Pancreas (tissue), 10 donors: ENCODE results near the gene SPECC1. TPM values are rescaled to one million over a fixed set of nuclear protein-coding genes. Genes with fewer than 3 reads are reported as not detected.

Experiments used
- ATAC-seq, 4 donors: fragments of 200-7000 bp; cut with Tn5 transposase; one replicate each; pipeline versions ENCODE4 v1.8.0 to v1.9.1; 2020; ENCODE audit warnings: mild to moderate bottlenecking in 4 of 4, moderate library complexity in 4 of 4
- DNase-seq, 6 donors: peaks; one replicate each; pipeline ENCODE4 v3.0.0-alpha.2; 2020
- FAIRE-seq: peaks from 2 replicates; lab custom pipeline; 2012; peaks lifted over from hg19 to GRCh38; lab: Jason Lieb, UNC
- H3K27ac ChIP-seq, 4 donors: fragments of 200-600 bp; sonication (generic); 1 replicate in 3 of 4; 2 replicates in 1 of 4; pipeline versions ENCODE4 v1.5.0 to v1.8.0; 2020
- H3K27me3 ChIP-seq, 4 donors: fragments of 200-600 bp; one replicate each; pipeline ENCODE4 v1.8.0; 2021
- H3K36me3 ChIP-seq, 3 donors: fragments of 200-600 bp; sonication (generic) in 1 of 3; one replicate each; pipeline versions ENCODE4 v1.5.0 to v1.8.0; 2020 to 2021
- H3K4me1 ChIP-seq, 3 donors: fragments of 200-600 bp; one replicate each; pipeline ENCODE4 v1.8.0; 2021
- H3K4me3 ChIP-seq, 4 donors: fragments of 200-600 bp; sonication (generic) in 2 of 4; one replicate each; pipeline versions ENCODE4 v1.5.0 to v1.8.0; 2020 to 2021
- H3K9me3 ChIP-seq, 4 donors: fragments of 200-600 bp; one replicate each; pipeline ENCODE4 v1.8.0; 2021
- WGBS, 2 donors: extraction: QIAGEN DNeasy Blood & Tissue Kit; methylation state at CpG; one replicate each; pipeline ENCODE4 v1.1.7; 2013; 5-methylcytosine and 5-hydroxymethylcytosine counted together
- intact Hi-C, 3 donors: fragments of 100-400 bp; cut with DNase I; formaldehyde crosslinking; loops; one replicate each; pipeline versions ENCODE4 v1.11.1 to v1.14.2; 2022
- polyA plus RNA-seq, 2 donors: library from polyadenylated mRNA; stranded (reverse); fragments of 200-250 nt; gene quantifications; one replicate each; pipeline ENCODE4 v1.2.3, GENCODE V29; 2013
- total RNA-seq, 6 donors: library from RNA; stranded (reverse); fragmentation: NEBNext Ultra II Directional in 4 of 6; extraction: Animal tissue kit (Norgen Biotek cat#: 25700) in 4 of 6; gene quantifications; one replicate each; pipeline versions ENCODE4 v1.2.1 to v1.2.4, GENCODE V29; 2021 to 2023
- TF ChIP-seq, protein P1 (sequence below), 4 donors: fragments of 200-600 bp; sonication (generic) in 3 of 4; IDR thresholded peaks; one replicate each; pipeline versions ENCODE4 v1.5.0 to v1.8.0; 2021; ENCODE audit warnings: antibody characterized with exemption in 4 of 4
- donor health status: healthy with polysubstance abuse.
- donor health status: DM: no; HTN: no; CAD: no; lungs with moderate emphysema.
- donor health status: DM: no; HTN: no; CAD: no.
- donor health status: control.
- donor health status: control.
- donor health status: Bipolar disorder and iron deficiency.
- donor health status: DM: yes; HTN: yes; CAD: no.
- donor health status: DM: no; HTN: no; CAD: no.
- donor health status: DM: no; HTN: no; CAD: no.
- donor health status: DM: yes; HTN: yes; CAD: no.

The SPECC1 gene
- total and polyA plus RNA-seq, 8 donors: 5.6 to 22.2 (median 8.1) TPM

DNA sequence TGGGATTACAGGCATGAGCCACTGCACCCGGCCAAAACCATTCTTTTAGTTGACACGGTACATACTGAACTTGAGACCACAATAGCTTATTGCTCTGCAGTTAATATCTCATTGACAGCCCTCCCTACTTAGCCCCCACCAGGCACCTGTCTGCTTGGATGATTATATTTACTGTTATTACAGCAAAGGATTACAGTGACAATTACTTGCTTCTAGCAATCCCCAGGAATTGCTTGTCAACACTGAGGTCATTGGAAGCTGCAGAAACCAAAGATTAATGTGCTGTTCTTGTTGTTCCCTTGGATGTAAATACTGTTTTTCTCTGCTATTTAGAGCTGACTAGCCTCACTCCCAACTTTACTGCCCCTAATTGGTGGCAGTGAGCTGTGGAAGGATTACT, 247.0 kb downstream of the SPECC1 start:
- H3K4me1 ChIP-seq: no peaks in the 10 kb centered on the region
- H3K27me3 ChIP-seq: no peaks in the 10 kb centered on the region
- ATAC-seq (no peak), DNase-seq (no peak), FAIRE-seq (no peak)
- intact Hi-C loops: no loop called here
- TF ChIP-seq, protein P1, sequence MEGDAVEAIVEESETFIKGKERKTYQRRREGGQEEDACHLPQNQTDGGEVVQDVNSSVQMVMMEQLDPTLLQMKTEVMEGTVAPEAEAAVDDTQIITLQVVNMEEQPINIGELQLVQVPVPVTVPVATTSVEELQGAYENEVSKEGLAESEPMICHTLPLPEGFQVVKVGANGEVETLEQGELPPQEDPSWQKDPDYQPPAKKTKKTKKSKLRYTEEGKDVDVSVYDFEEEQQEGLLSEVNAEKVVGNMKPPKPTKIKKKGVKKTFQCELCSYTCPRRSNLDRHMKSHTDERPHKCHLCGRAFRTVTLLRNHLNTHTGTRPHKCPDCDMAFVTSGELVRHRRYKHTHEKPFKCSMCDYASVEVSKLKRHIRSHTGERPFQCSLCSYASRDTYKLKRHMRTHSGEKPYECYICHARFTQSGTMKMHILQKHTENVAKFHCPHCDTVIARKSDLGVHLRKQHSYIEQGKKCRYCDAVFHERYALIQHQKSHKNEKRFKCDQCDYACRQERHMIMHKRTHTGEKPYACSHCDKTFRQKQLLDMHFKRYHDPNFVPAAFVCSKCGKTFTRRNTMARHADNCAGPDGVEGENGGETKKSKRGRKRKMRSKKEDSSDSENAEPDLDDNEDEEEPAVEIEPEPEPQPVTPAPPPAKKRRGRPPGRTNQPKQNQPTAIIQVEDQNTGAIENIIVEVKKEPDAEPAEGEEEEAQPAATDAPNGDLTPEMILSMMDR (IDR thresholded peaks at IDR 0.05): no peak
- H3K36me3 ChIP-seq: no peaks in the 10 kb centered on the region
- H3K9me3 ChIP-seq: no peaks in the 10 kb centered on the region
- 87 to 93% methylated on average over 2 of the region's 2 CpGs for WGBS, 2 donors
- no peak overlapping the region for H3K4me3 ChIP-seq
- H3K27ac ChIP-seq: no peak overlapping the region

DNA sequence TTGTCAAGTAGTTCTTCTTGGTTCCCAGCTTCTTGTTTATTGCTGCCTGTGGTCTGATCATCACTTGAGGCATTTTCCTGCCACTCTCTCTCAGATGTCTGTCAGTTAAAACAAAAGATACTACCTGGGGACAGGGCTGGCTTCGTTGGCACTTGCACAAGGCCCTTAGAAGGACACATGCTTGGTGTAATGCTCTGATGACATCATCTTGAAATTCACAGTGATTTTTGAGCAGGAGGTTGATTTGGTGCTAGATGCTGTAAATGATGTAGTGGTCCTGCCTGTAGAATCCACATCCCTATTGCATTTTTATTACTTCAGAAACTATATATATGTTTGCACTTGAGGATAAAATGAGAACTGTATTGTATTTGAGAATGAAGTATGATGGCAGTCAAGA, 247.8 kb downstream of the SPECC1 start:
- no peaks in the 10 kb centered on the region for H3K27me3 ChIP-seq
- no peaks in the 10 kb centered on the region for H3K9me3 ChIP-seq
- FAIRE-seq (no peak), DNase-seq (no peak), ATAC-seq (no peak)
- no peaks in the 10 kb centered on the region for H3K4me1 ChIP-seq
- intact Hi-C loops: no loop called here
- 73 to 88% methylated on average over 1 of the region's 1 CpG for WGBS, 2 donors
- H3K27ac ChIP-seq: no peak overlapping the region
- TF ChIP-seq, protein P1 (IDR thresholded peaks at IDR 0.05): no peak
- H3K4me3 ChIP-seq: no peak overlapping the region
- H3K36me3 ChIP-seq: no peaks in the 10 kb centered on the region

DNA sequence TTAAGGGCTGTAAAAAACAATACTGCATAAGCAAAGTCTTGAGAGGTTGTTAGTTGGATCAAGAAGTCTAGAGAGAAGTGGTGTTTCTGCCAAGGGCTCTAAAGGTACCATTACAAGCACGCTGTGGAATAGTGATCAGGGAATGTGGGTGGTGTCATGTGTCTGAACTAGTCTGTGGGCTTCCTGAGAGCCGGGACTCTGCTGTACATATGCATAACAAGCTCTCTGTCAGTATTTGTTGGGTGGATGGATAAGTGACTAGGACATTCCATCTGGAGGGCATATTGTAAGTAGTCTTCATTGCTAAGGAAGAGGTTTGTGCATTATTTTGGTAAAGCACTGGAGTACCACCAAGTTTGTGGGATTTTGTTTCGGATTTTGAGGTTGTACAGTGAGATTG, 248.6 kb downstream of the SPECC1 start:
- Histone ChIP-seq H3K4me1 (no peaks in the 10 kb centered on the region), H3K27me3 (no peaks in the 10 kb centered on the region), H3K36me3 (no peaks in the 10 kb centered on the region), H3K27ac (no peak overlapping the region), H3K9me3 (no peaks in the 10 kb centered on the region), H3K4me3 (no peak overlapping the region)
- TF ChIP-seq, protein P1 (IDR thresholded peaks at IDR 0.05): no peak
- WGBS, 2 donors: 93 to 95% methylated on average over 3 of the region's 3 CpGs
- DNase-seq (no peak), ATAC-seq (no peak), FAIRE-seq (no peak)
- intact Hi-C loops: no loop called here

DNA sequence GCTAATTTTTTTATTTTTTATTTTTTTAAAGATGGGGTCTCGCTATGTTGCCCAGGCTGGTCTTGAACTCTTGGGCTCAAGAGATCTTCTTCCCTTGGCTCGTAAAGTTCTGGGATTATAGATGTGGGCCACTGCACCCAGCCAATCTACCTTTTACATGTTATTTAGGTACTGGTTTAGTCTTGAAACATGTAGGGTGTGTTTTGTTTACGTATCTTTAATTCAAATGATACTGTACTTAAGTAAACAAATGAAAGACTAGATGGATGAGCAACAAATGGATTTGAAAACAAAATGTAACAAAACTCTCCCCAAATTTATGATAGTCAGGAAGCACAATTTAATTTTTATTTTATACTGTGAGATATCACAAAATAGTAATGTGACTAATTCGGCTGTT, 250.5 kb downstream of the SPECC1 start:
- ATAC-seq (no peak), FAIRE-seq (no peak), DNase-seq (no peak)
- no peaks in the 10 kb centered on the region for H3K36me3 ChIP-seq
- H3K4me3 ChIP-seq: no peak overlapping the region
- no peaks in the 10 kb centered on the region for H3K27me3 ChIP-seq
- H3K4me1 ChIP-seq: no peaks in the 10 kb centered on the region
- intact Hi-C loops: no loop called here
- H3K9me3 ChIP-seq: no peaks in the 10 kb centered on the region
- WGBS, 2 donors: 88 to 95% methylated on average over 4 of the region's 4 CpGs
- no peak overlapping the region for H3K27ac ChIP-seq
- TF ChIP-seq, protein P1 (IDR thresholded peaks at IDR 0.05): no peak

DNA sequence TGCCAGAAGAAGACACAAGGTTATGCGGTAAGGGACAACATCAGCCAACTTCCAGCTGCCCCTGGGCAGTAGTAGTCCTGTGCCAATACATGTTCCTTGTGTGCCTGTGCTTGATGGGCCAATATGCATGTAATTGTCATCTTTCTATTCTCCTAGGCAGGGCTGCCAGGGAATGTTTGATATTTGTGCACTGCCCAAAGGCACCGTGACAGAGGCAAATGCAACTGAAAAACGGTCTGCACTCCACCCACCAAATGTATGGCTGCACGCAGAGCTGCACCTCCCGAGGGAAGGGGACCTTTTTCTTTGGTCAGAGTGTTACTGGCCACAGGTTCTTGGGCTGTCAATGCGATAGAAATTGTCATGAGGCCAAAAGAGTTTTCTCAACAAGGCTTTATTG, 251.1 kb downstream of the SPECC1 start:
- ATAC-seq: no peak
- no peak for DNase-seq
- H3K4me1 ChIP-seq: no peaks in the 10 kb centered on the region
- no peaks in the 10 kb centered on the region for H3K36me3 ChIP-seq
- FAIRE-seq: no peak
- TF ChIP-seq, protein P1 (IDR thresholded peaks at IDR 0.05): no peak
- H3K27ac ChIP-seq: no peak overlapping the region
- intact Hi-C loops: no loop called here
- 86 to 93% methylated on average over 6 of the region's 6 CpGs for WGBS, 2 donors
- no peaks in the 10 kb centered on the region for H3K27me3 ChIP-seq
- H3K4me3 ChIP-seq: no peak overlapping the region
- no peaks in the 10 kb centered on the region for H3K9me3 ChIP-seq
